ENCODE data around the gene MRGPRF. TPM values are rescaled to one million over a fixed set of nuclear protein-coding genes. Genes with fewer than 3 reads are reported as not detected.

The MRGPRF gene
- total RNA-seq, 1 experiment from 2014 or later, result not detected

DNA sequence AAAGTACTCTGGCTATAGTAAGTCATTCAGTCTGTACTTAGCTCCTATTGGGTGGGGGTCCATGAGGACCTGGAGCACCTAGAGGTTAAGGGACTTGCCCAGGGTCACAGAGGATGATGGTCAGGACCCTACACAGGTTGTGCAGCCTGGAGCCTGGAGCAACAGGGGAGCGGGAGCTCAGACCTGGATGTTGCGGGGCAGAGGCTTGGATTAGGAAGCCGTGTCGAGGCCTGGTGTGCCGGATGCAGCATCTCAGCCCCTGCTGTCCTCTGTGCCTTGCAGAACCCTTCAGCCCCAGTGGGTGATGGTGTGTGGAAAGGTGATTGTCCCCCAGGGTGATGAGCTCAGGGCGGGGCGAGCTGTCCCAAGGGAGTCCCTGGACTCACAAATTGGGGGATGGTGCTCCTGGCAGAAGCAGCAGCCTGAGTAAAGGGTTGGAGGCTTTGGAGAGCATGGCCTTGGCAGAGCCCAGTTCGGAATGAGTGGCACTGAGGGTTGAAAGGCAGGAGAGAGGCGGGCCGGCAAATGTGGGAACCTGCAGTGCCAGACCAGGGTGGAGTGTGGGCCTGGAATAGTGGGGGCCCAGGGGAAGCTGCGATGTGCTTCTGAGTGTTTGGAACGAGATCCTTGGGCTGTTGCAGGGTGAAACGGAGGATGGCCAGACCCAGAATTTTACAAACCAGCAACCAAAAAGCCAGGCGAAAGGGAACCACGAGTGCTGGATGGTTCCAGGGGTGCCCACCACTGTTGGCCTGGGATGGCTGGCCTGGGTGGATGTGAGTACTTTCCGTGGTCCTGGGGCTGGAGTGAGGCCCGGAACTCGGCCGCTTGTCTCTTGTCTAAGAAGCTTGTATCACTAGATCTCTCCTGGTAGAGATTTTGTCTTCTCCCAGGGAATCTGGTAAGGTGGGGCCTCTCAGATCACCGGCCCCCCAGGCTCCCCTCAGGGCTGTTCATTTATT, 38.6 kb upstream of the MRGPRF start:
- DNase-seq (ENCODE audit: extremely low read depth, low read depth), result no peak

DNA sequence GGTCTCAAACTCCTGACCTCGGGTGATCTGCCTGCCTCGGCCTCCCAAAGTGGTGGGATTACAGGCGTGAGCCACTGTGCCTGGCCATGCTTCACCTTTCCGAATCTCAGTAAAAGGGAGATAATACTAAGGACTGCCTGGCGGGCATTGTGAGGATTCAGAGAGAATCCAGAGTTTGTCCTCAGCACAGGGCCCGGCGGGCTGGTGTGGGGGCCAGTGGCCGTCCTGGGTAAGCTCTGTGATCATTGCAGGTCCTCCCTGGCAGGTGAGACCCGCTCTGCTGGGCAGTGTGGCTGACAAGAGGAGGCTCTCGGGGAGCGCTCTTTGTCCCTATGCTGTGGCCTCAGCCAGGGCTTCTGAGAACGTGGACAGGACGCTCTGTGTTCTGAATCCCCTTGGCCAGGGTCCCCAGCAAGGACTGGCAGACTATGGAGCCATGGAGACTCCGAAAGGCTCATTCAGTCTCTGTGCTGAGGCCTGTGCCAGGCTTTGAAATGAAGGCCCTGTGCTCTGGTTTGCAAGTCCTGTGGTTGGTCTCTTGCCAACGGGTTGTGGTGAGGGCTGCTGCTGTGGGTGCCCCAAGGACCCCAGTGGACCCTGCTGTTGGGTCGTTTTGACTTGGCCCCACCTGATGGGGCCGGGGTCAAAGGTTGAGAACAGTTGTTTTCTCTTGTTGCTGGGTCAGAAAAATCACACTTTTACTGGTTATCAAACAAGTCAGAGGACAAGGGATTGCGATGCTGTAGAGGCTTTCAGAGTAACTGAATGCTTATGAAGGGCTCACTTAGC, 37.7 kb upstream of the MRGPRF start:
- DNase-seq (ENCODE audit: extremely low read depth, low read depth), result no peak

DNA sequence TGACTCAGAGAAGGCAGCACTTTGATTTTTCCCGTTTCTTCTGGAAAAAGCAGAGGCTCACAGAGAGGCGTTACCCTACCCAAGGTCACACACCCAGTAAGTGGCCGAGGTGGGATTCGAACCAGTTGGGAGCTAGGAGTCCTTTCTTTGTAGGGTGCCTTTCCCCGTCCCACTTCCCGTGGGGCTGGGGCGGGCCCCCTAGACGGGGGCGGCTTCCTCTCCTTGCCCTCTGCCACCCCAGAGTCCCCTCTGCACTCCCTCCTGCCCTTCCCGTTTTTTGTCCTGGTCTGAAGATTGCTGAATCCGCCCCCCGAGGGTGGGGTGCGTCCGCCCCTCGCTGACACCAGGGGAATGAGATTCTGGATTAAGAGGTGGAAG, 36.4 kb upstream of the MRGPRF start:
- no peak for DNase-seq (ENCODE audit: extremely low read depth, low read depth)

DNA sequence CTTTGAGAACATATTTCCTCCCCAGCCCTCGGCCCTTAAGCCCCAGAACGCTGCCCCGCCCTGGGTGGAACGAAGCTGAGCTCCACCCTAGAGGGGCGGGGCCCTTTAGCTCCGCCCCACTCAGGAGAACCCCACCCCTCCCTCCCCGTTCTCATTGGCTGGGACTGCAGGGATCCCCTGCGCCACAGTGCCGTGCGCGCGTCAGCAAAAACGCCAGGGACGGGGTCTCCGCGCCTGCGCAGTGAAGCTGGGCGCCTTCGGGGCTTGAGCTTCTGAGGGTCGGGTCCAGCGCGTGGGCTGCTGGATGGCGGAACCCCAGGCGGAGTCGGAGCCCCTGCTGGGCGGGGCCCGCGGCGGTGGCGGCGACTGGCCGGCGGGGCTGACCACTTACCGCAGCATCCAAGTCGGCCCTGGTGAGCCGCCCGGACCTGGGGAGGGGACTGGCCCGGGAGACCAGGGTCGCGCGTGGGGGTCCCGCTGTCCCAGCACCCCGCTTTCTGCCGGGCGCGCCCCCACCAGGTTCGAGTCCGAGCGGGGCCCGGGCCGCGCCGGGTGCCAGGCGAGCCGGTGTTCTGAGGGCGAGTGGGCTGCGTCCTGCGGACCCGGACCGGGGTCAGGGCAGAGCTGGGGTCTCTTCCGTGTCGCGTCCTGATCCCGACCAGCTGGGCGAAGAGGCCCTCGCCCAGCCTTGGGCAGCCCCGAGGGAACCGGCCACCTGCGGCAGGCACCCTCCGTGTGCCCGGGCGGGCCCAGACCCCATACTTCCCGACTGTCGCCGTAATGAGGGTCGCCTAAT, 35.8 kb upstream of the MRGPRF start, which contains the start of gene TPCN2:
Gene TPCN2, plus strand, starts transcription at position 239 of the 796 bp plus-strand sequence. Its CDS starts 66 bp downstream, at position 305.
- DNase-seq (ENCODE audit: extremely low read depth, low read depth), result peak; percentile 87

DNA sequence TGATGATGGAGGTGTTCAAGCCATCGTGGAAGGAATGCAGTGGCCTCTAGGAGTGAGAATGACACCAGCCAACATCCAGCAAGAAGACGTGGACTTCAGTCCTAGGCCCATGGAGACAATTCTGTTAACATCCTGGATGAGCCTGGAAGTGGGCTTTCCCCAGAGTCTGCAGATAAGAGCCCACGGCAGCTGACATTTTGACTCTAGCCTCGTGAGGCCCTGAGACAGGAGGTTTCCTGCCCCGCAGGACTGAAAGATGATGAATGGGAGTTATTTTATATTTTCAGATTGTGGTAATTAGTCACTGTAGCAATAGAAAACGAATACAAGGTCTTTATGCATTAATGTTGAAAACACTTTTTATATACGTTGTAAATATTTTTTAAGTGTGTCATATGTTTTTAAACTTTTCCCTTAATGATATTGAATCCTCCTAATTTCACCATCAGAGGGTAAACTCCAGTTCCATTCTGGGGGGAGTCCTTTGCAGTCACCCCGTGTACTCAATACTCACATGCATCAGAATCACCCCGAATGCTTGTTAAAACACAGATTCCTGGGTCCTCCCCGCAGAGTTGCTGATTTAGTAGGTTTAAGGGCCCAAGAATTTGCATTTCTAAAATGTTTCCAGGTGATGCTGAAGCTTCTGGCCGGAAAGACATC, 35.1 kb upstream of the MRGPRF start:
- no peak for DNase-seq (ENCODE audit: extremely low read depth, low read depth)

DNA sequence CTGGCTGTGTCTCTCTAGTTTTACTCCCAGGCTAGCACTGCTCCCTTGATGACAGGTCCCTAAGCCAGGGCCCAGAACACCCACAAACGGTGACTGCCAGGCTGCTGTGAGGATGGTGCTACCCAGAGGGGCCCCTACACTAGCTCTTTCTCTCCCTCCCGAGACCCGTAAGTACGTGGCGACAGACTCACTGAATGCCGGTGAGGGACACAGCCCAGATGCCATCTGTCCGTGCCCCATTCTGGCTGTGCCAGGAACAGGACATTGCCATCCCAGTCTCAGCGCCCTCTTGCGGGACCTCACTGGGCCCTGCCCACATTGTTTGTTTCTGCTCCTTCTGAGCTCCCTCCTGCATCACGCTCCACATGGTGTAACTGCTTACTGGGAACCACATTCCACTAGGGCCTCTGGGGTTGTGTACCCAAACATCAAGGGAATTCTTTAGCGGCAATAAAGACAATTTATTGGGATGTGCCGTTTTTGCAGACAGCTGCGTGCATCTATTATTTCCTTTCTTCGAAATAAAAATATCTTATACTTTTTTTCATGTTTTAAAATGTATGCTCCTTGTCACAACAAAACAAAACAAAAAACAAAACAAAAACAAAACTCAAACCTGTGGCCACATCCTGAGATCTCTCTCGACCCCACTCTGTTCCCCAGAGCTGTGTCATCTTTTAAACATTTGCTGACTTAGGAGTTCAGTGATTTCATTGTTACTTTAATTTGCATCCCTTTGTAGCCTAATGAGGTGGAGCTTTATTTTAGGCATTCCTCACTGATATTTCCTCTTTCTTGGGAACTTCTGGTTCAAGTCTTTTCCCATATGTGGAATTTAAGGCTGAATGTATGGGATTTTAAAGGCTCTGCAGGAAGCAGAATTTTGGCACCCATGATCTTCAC, 31.3 kb upstream of the MRGPRF start:
- DNase-seq (ENCODE audit: extremely low read depth, low read depth), result peak; percentile 65

DNA sequence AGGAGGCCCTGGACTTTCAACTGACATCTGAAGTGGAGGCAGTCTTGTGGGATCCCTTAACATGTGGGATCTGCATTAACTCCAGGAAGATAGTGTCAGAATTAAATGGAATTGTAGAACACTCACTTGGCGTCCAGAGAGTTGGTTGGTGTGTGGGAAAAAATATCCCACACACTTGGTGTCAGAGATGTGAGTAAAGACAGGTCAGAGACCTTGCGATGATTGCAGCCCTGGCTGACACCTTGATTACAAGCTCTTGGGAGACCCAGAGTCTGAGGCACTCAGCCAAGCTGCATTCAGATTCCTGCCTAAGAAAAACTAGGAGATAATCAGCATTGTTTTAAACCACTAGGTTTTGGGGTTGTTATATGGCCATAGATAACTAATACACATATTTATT, 28.5 kb upstream of the MRGPRF start:
- DNase-seq (ENCODE audit: extremely low read depth, low read depth), result no peak

DNA sequence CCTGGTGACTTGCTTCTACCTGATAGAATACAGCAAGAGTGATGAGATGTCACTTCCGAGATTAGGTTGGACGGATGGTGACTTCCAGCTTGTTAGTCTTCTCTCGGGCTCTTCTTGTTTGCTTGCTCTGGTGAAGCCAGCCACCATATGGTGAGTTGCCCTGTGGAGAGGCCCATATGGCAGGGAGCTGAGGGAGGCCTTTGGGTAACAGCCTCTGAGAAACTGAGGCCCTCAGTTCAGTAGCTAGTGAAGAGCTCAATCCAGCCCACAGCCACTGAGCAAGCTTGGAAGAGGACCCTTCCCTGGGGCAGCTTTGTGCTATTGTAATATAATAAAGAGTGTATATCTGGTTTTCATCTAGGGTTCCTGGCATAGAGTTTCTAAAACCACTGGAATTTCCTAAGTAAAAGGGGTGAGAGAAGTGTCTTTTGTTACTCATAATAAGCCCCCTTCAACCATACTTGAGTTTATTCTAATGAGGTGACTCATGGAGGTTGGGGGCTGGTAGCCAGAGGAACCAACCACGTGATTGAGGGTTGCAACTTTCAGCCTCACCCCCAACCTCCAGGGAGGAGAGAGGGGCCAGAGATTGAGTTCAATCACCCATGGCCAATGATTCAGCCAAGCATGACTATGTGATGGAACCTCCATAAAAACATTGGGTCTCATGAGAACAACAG, 27.7 kb upstream of the MRGPRF start:
- DNase-seq (ENCODE audit: extremely low read depth, low read depth), result no peak

DNA sequence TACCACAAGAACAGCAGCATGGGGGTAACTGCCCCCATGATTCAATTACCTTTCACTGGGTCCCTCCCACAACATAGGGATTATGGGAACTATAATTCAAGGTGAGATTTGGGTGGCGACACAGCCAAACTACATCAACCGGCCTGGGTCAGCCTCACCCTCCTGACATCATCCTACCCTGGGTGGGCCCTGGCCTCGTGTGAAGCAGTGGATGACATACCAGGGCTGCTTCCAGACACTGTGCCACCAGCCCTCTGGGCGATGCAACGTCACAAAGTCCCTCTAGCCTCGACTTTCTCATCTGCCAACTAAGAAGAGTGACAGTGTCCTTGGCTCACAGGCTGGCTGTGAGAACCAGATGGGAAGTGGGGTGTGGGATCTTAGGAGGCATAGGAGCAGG, 27.0 kb upstream of the MRGPRF start:
- DNase-seq (ENCODE audit: extremely low read depth, low read depth), result no peak

DNA sequence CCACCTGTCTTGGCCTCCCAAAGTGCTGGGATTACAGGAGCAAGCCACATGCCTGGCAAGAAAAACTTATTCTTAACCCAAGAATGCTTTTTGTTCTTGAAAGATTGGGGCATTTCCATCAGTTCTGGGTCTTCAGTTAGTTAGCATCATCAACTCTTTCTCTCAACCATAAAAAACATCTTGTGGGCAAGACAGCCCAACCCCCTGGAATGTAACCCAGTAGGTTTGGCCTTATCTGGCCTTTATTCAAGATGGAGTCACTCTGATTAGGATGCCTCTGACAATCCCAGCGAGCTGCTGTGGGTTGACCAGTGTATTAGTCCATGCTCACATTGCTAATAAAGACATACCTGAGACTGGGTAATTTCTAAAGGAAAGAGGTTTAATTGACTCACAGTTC, 26.5 kb upstream of the MRGPRF start:
- no peak for DNase-seq (ENCODE audit: extremely low read depth, low read depth)

DNA sequence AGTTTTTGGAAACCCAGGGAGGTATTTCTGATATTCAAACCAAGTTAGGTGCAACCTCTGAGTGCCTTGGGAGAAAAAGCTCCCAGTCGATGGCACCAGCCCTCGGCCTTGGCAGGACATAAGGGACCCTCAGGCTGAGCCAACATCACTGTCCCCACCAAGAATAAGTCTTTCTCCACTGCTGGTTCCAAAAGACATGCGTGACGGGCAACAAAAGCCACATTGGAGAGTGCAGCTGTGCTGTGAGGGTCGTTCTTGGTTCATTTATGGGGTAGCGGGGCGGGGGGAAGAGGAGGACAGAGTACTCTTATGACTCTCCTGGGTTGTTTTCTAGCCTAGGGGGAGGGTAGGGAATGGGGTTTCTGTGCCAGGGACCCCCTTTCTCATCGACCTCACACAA, 24.5 kb upstream of the MRGPRF start:
- no peak for DNase-seq (ENCODE audit: extremely low read depth, low read depth)

DNA sequence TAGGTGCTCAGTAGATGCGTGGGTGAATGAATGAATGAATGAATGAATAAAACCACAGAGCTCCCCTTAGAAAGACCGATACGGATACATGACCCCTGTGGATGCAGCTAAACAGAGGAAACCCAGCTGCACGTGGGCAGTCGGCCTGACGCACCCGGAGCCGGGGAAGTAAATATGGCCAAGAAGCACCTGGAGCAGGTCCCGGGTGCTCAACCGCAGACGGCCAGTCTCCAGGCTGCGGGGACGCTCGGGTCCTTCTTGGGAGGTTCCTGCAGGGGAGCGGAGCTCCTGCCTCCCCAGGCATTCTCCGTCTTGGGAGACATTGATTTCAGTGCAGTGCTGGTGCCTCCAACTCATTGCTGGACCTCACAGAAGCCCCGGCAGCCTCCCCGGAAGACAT, 24.0 kb upstream of the MRGPRF start:
- DNase-seq (ENCODE audit: extremely low read depth, low read depth), result no peak

DNA sequence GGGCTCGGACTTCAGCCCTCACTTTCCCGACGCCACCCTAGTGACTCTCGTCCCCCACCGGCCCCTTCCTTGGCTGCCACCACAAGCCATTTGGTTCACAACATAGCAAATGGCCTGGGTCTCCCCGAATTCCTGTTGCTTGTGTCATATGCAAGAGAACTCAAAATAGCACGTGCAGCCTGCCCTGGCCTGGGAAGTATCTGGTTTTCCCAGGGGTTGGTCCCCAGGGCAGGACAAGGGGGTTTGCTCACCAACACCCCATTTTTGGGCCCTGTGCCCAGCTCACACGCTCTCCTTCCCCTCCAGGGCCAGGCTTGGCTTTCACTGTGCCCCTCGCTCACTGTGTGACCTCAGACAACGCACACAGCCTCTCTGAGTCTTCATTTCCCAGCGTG, 22.9 kb upstream of the MRGPRF start:
- no peak for DNase-seq (ENCODE audit: extremely low read depth, low read depth)

DNA sequence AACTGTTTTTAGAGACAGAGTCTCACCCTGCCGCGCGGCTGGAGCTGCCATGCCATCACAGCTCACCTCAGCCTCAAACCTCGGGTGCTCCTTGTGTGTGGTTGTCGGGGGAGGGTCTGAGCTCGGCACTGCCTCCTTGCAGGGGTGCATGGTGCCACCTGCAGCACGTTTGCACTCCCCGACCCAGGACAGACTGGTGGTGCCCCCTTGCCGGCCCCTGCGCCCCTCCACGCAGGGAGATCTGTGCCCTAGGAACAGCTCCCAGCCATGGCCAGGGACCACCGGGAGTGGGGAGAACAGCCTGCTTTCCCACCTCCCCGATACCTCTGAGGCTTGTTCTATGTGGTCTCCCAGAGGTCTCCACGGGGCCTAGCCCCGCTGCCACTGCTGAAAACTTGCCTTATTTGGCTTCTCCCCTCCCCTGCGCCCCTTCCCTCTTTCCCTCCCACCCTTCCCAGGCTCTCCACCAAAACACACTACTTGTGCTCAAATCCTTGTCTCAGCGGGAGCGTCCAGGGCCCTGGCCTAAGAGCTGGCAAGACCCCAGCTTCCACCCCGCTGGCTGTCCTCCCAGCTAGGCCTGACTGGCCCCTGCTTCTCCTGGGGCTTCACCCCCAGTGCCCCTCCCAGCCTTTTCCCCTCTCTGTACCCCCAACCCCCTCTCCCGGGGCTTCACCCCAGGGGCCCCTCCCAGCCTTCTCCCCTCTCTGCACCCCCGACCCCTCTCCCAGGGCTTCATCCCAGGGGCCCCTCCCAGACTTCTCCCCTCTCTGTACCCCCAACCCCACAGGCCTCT, 22.3 kb upstream of the MRGPRF start:
- no peak for DNase-seq (ENCODE audit: extremely low read depth, low read depth)

DNA sequence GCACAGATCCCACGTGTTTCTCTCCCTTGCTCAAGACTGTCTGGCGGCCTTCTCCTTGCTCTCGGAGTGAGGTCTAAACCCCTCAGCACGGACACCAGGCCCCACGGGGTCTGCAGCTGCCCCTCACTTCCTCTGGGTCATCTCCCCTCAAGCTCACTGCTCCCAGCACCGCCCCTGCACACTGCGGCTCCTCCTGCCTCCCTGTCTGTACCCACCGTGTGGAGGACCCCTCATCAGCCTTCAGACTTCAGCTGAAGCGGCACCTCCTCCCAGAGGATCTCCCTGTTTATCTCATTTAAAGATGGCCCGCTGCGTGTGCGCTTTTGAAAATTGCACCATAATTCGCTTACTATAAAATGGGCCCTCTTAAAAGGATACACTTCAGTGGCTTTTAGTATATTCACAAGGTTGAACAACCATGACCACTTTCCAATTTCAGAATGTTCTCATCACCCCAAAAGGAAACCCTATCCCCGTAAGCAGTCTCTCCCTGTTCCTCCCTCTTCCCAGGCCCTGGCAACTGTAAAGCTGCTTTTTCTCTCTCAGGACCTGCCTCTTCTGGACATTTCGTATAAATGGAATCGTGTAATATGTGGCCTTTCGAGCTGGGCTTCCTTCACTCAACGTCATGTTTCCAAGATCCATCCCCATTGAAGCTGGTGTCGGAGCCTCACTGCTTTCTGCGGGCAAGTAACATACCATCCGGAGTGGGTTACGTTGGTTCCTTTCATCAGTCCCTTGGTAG, 21.2 kb upstream of the MRGPRF start:
- DNase-seq (ENCODE audit: extremely low read depth, low read depth), result no peak

DNA sequence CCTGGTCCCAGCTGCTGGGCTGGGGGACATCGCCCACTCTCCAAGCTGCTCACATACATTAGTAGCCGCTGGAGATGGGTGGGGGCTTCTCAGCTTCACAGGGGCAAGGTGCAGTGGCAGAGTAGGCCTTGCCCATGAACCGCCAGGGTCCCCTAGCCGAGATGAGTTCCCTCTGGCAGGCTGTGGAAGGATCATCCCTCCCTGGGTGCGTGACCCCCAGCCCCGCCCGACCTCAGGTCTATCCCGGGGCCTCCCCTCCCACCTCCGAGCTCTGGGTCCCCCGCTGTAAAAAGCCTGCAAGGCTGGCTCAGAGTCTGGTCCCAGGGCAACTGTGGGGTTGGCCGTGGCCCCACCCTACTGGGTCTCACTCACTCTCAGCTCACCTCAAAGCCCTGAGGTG, 20.4 kb upstream of the MRGPRF start:
- DNase-seq (ENCODE audit: extremely low read depth, low read depth), result no peak

DNA sequence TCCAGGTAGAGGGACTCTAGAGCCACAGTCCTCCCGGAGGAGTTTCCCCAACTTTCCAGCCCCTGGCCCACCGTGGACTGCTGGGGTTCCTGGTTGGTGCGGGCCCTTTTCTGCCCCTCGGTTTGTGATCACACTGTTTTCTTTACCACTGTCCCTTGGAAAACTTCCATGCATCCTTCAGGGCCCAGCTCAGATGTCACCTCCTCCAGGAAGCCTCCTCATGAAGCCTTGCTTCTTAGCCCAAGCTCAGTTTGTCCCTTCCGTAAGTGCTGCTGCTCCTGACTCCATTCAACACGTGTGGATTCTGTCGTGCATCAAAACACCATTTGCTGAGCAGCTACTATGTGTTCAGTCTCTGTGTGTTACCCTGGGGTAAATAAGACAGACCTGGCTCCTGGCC, 19.8 kb upstream of the MRGPRF start:
- no peak for DNase-seq (ENCODE audit: extremely low read depth, low read depth)

All from NCI-H460 (cell line).